ENCODE data around the gene SLC4A1.
"Not testable (repeated sequence)": the region's sequence is repeated elsewhere in the genome, so short reads cannot be mapped to it uniquely, and the experiment has no call there.

SLC4A1 gene

DNA sequence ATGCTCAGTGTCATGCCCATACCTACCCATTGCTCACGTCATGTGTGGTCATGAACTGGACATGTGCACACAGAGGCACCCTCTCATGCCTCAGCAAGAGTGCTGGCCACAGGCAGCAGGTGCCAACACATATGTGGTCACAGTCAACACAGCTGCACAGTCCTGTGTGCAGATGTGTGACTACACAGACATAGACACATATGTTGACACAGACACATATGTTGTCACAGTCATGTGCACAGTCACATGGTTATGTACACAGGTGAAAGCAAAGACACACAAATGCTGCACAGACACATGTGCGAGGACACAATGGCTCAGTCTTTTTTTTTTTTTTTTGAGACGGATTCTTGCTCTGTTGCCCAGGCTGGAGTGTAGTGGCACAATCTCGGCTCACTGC is 11.3 kb downstream of the SLC4A1 start:
- DNase-seq (ENCODE audit: low read depth): no peak

- no peak for DNase-seq (ENCODE audit: low read depth)
Observed at GRCh38 chr17:44255915-44256314, 12.0 kb downstream of the SLC4A1 start.

DNA sequence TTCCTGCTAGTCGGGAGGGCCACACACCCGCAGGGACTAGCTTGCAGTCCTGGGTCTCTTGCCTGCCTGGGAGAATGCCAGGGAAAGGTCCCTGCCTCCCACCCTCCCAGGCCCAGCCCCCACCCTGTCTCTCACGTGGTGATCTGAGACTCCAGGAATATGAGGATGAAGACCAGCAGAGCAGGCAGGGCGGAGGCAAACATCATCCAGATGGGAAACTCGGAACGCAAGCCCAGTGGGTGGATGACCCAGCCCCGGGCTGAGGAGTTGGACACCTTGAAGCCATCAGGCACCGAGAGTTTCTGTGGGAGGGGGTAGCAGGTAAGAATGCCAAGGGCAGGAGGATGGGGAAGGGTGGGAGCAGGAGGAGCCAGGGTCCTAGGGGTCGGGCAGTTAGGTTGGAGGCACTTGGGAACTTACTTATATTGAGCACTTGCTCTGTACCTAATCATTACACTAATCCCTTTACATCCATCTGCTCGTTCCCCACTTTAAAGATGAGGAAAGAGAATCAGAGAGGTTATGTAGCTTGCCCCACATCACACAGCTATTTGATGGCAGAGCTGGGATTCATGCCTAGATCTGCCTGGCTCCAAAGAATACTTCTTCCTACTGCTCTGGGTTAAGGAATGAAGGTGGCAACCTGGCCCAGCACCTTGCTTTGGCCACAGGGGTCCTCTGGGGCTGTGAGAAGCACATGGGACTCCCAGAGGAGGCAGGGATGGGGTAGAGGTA is 13.4 kb downstream of the SLC4A1 start:
- no peak for DNase-seq (ENCODE audit: low read depth)

- DNase-seq (ENCODE audit: low read depth): no peak
Observed at GRCh38 chr17:44253006-44253405, 14.9 kb downstream of the SLC4A1 start.

DNA sequence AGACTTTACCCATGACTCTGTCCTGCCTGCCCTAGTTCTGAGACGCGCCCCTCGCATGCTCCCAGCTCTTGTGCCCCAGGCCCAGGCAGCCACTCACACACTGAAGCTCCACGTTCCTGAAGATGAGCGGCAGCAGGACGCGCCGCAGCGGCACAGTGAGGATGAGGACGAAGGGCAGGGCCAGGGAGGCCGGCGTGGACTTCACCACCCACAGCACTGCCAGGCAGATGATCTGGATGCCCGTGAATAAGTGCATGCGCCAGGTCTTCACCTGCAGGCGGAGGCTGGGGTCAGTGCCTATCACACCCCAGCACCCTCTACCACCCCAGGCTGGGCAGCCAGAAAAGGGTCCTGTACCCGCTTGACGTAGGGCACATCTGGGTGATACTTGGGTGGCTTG is 16.9 kb downstream of the SLC4A1 start:
- no peak for DNase-seq (ENCODE audit: low read depth)

- no peak for DNase-seq (ENCODE audit: low read depth)
Observed at GRCh38 chr17:44249501-44250246, 18.3 kb downstream of the SLC4A1 start.

GRCh38 chr17:44247876-44248736 is 19.8 kb downstream of the SLC4A1 start:
- DNase-seq (ENCODE audit: low read depth): no peak

DNA sequence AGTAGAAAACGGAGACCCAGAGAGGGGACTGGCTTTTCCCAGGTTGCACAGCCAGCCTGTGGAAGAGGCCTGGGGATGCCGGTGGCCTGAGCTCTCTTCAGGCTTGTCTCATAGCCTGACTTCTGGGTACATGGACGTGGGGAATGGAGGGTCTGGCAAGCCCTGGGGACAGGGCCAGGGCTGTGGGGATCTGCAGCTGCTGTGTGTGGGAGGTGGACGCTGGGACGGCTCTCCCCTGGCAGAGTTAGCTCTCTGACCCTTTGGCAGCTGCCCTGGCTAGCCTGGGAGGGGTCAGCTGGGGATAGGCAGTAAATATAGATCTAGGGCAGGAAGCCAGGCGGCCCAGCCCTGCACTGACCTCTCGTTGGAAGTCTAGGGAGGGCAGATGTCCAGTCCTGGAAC is 20.5 kb downstream of the SLC4A1 start:
- no peak for DNase-seq (ENCODE audit: low read depth)

- no peak for DNase-seq (ENCODE audit: low read depth)
Observed at GRCh38 chr17:44241106-44241624, 26.8 kb downstream of the SLC4A1 start.

- not testable (repeated sequence) for DNase-seq (ENCODE audit: low read depth)
Observed at GRCh38 chr17:44237886-44238285, 30.0 kb downstream of the SLC4A1 start.

GRCh38 chr17:44236444-44236991 is 31.4 kb downstream of the SLC4A1 start:
- no peak for DNase-seq (ENCODE audit: low read depth)

DNA sequence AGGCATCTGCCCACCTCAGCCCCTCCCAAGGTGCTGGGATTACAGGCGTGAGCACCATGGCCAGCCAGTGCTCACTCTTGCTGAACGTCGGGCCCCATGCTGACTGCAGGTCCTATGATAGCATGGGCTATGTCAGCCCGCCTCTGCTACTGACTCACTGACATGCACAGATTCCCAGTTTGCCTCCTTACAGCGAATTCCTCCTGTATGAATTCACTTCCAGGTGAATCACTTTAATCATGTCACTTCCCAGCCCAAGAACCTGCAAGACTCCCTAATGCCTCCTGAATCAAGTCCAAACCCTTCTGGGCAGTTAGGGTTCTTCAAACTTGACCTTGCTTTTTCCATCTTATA is 32.4 kb downstream of the SLC4A1 start:
- peak; percentile 33 for DNase-seq (ENCODE audit: low read depth)

GRCh38 chr17:44233582-44233981 is 34.4 kb downstream of the SLC4A1 start:
- DNase-seq (ENCODE audit: low read depth): no peak

- no peak for DNase-seq (ENCODE audit: low read depth)
Observed at GRCh38 chr17:44232061-44232460, 35.9 kb downstream of the SLC4A1 start.

GRCh38 chr17:44230140-44230539 is 37.8 kb downstream of the SLC4A1 start:
- no peak for DNase-seq (ENCODE audit: low read depth)

DNA sequence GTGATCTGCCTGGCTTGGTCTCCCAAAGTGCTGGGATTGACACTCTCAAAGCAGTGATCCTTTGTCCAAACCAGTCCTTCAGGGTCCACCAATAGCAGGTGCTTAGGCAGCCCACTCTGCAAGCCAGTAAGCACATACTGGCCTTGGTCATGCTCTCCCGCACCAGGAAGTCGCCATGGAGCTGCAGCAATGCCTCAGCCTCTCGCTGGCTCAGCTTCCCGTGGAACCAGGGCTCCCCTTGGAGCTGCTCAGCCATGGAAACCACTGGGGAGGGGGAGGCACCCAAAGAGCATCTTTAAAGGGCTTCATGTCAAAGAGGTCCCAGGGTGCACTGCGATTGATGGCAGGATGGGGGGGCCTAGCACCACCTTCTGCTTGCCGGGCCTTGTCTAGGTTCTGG is 38.8 kb downstream of the SLC4A1 start:
- no peak for DNase-seq (ENCODE audit: low read depth)

GRCh38 chr17:44223541-44224071 is 44.3 kb downstream of the SLC4A1 start:
- DNase-seq (ENCODE audit: low read depth): peak; percentile 46

- peak; percentile 80 for DNase-seq (ENCODE audit: low read depth)
Observed at GRCh38 chr17:44222112-44222869, 45.6 kb downstream of the SLC4A1 start.

- no peak for DNase-seq (ENCODE audit: low read depth)
Observed at GRCh38 chr17:44221862-44222111, 46.1 kb downstream of the SLC4A1 start.

DNA sequence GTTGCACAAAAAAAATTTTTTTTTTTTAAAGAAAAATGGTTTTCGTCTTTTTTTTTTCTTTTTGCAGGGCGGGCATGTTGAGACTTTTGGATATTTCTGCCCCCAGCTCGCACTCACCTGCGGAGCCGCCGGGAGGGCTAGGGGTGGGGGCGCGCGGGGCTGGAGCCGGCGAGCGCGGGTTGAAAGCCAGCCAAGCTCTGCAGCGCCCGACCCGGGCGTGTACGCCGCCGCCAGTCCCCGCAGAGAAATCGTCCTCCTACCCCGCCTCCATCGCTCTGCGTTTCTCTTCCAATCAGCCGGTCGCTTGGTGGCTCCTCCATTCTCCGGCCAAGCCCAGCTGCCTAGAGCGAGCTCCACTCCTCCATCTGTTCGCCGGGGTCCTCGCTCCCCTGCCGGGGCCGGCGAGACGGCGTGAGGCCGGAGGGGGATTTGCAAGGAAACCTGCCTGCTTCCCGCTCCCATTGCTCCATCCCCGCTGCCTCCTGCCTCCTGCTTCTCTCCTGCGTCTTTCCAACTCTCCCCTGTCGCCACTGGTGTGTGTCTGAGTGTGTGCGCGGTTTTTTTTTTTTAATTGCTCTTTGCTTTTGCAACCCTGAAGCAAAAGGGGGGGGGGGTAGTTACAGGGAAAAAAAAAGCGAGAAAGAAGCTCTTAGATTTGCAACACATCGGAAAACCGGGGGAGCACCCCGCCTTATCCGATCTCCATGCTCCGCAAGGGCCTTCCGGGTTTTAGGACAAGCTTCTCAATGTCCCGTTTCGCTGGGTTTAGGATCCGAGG is 46.7 kb downstream of the SLC4A1 start:
- peak; percentile 86 for DNase-seq (ENCODE audit: low read depth)

All from EH (cell line).